Endothelial cell of umbilical vein (primary cell): ENCODE data around the gene S100A3. TPM values are rescaled to one million over a fixed set of nuclear protein-coding genes. Genes with fewer than 3 reads are reported as not detected.

ENCODE experiments used
- BruUV-seq: library from RNA; stranded (reverse); fragments of 400-500 nt; replicated peaks from 2 replicates; lab custom pipeline; 2021; lab: Mats Ljungman, UMichigan
- CTCF ChIA-PET: fragments of 300-600, 350-600 bp; sonication (Branson Sonifier 250); formaldehyde crosslinking; loops from one replicate; lab custom pipeline; 2021; ENCODE audit warnings: antibody characterized with exemption, inconsistent platforms; lab: Charles Lee
- POLR2A ChIA-PET: fragments of 300-600, 350-600 bp; sonication (Branson Sonifier 250); formaldehyde crosslinking; loops from one replicate; lab custom pipeline; 2021; ENCODE audit warnings: antibody characterized with exemption, inconsistent platforms; lab: Charles Lee
- DNase-seq: peaks from one replicate; pipeline ENCODE4 v3.0.0-alpha.2; 2011; ENCODE audit warnings: low read depth, low spot score
- FAIRE-seq: peaks from 2 replicates; lab custom pipeline; 2011; peaks lifted over from hg19 to GRCh38; lab: Jason Lieb, UNC
- H2AFZ ChIP-seq: 2 replicates; pipeline ENCODE4 v1.6.0; 2012; ENCODE audit warnings: low read depth, low read length, control low read depth, inconsistent platforms
- H3K27ac ChIP-seq: 2 replicates; pipeline ENCODE4 v1.5.1; 2011; ENCODE audit warnings: low read depth, mild to moderate bottlenecking, control low read depth, low read length, moderate library complexity; ENCODE audit not compliant: insufficient read depth
- H3K27me3 ChIP-seq, 2 experiments: 2 replicates each; pipeline versions ENCODE4 v1.6.0 to v1.6.1; 2011; ENCODE audit warnings: low read length in 2 of 2, mixed read lengths in 1 of 2; ENCODE audit not compliant: control insufficient read depth in 2 of 2, insufficient read depth in 2 of 2
- H3K36me3 ChIP-seq, 2 experiments: 2 replicates in 1 of 2; 3 replicates in 1 of 2; pipeline ENCODE4 v1.5.1; 2011; ENCODE audit warnings: low read length in 2 of 2, mild to moderate bottlenecking in 1 of 2, moderate library complexity in 1 of 2; ENCODE audit not compliant: control insufficient read depth in 2 of 2, insufficient read depth in 2 of 2; ENCODE audit errors: extremely low read depth in 1 of 2
- H3K4me1 ChIP-seq: 3 replicates; pipeline ENCODE4 v1.5.1; 2011; ENCODE audit warnings: mild to moderate bottlenecking, low read length; ENCODE audit not compliant: control insufficient read depth, insufficient read depth; ENCODE audit errors: extremely low read depth
- H3K4me2 ChIP-seq: 2 replicates; pipeline ENCODE4 v1.6.1; 2011; ENCODE audit warnings: low read length, control low read depth, mixed read lengths; ENCODE audit not compliant: insufficient read depth
- H3K4me3 ChIP-seq, 3 experiments: fragments of 200-600 bp in 1 of 3; sonication (generic), shearing (Covaris generic) in 1 of 3; replicated peaks in 1 of 3; 2 replicates each; pipeline ENCODE4 v1.5.1; 2011 to 2016; ENCODE audit warnings: control low read depth in 3 of 3, low read length in 3 of 3, mild to moderate bottlenecking in 2 of 3, inconsistent platforms in 1 of 3, low read depth in 1 of 3, moderate library complexity in 1 of 3; ENCODE audit not compliant: insufficient read depth in 1 of 3
- H3K79me2 ChIP-seq: 2 replicates; pipeline ENCODE4 v1.6.0; 2012; ENCODE audit warnings: low read length, inconsistent platforms; ENCODE audit not compliant: control insufficient read depth, insufficient read depth
- H3K9ac ChIP-seq: replicated peaks from 2 replicates; pipeline ENCODE3; 2011; ENCODE audit warnings: low read length, control low read depth; ENCODE audit not compliant: insufficient read depth; ENCODE audit errors: extremely low read depth
- H3K9me1 ChIP-seq: replicated peaks from 3 replicates; pipeline ENCODE4 v1.6.0; 2011; ENCODE audit warnings: mild to moderate bottlenecking, low read length; ENCODE audit not compliant: control insufficient read depth, insufficient read depth; ENCODE audit errors: extremely low read depth
- H3K9me3 ChIP-seq: replicated peaks from 2 replicates; pipeline ENCODE4 v1.5.1; 2012; ENCODE audit warnings: low read length, inconsistent platforms; ENCODE audit not compliant: control insufficient read depth, insufficient read depth
- H4K20me1 ChIP-seq: replicated peaks from 2 replicates; pipeline ENCODE3; 2011; ENCODE audit warnings: mild to moderate bottlenecking, low read length; ENCODE audit not compliant: control insufficient read depth, insufficient read depth; ENCODE audit errors: extremely low read depth
- EZH2 ChIP-seq: IDR thresholded peaks from 2 replicates; pipeline ENCODE4 v1.6.1; 2012; ENCODE audit warnings: borderline replicate concordance, low read depth, mild to moderate bottlenecking, moderate library complexity, low read length, inconsistent platforms; ENCODE audit not compliant: severe bottlenecking
- FOS ChIP-seq: IDR thresholded peaks from 2 replicates; pipeline ENCODE4 v1.6.1; 2011; ENCODE audit warnings: mild to moderate bottlenecking, low read length, moderate library complexity, borderline replicate concordance; ENCODE audit not compliant: insufficient read depth
- GATA2 ChIP-seq: IDR thresholded peaks from 2 replicates; pipeline ENCODE4 v1.7.0; 2011; ENCODE audit warnings: low read depth, mild to moderate bottlenecking, moderate library complexity, mixed read lengths, low read length; ENCODE audit not compliant: insufficient read length, insufficient read depth
- JUN ChIP-seq: IDR thresholded peaks from 2 replicates; pipeline ENCODE4 v1.6.1; 2011; ENCODE audit warnings: borderline replicate concordance, low read depth; ENCODE audit not compliant: insufficient read length, insufficient read depth
- POLR2A ChIP-seq: IDR thresholded peaks from 2 replicates; pipeline ENCODE4 v1.6.1; 2012; ENCODE audit warnings: low read depth, mild to moderate bottlenecking, control low read depth, low read length
- dilution Hi-C: fragments of 300-500 bp; cut with MboI; formaldehyde crosslinking; loops from one replicate; pipeline ENCODE4 v1.15.0; 2019; ENCODE audit warnings: low sequenced_read_pairs; ENCODE audit not compliant: extremely low pct_ligation_motif_present
- intact Hi-C: fragments of 100-400 bp; cut with micrococcal nuclease; formaldehyde crosslinking; loops from one replicate; pipeline ENCODE4 v1.10.0; 2022
- polyA plus RNA-seq, 4 experiments: library from polyadenylated mRNA; depleted of rRNA in 3 of 4; stranded (reverse) in 3 of 4; unstranded in 1 of 4; fragments of >200 nt; gene quantifications; 2 replicates each; pipeline versions ENCODE4 v1.2.1 to v1.2.3, GENCODE V29; 2011 to 2012; ENCODE audit warnings: missing spikeins in 1 of 4
- total RNA-seq: library from RNA; stranded (reverse); gene quantifications from 2 replicates; pipeline ENCODE4 v1.2.3, GENCODE V29; 2021

Gene S100A3
- total and polyA plus RNA-seq, 2 donors (not counting 3 experiments of a cell fraction or from before 2014, with no cell fraction given), result 0.42 to 1.3 TPM

DNA sequence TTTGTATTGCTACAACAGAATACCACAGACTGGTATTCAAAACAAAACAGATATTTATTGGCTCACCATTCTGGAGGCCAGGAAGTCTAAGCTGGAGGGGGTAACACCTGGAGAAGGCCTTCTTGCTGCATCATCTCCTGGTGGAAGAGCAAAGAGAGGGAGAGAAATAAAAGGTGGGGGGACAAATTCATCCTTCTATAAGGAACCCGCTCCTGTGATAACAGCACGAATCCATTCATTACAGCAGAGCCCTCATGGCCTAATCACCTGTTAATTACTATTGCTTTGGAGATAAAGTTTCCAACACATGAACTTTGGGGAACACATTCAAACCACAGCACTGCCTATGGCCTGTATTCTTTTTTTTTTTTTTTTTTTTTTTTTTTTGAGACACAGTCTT, 11.2 kb upstream of the S100A3 start:
- H3K9me3 ChIP-seq, result no peaks in the 10 kb centered on the region
- POLR2A ChIA-PET, result no interaction called here
- TF ChIP-seq POLR2A (no peak), EZH2 (no peak), JUN (no peak), FOS (no peak), GATA2 (no peak)

DNA sequence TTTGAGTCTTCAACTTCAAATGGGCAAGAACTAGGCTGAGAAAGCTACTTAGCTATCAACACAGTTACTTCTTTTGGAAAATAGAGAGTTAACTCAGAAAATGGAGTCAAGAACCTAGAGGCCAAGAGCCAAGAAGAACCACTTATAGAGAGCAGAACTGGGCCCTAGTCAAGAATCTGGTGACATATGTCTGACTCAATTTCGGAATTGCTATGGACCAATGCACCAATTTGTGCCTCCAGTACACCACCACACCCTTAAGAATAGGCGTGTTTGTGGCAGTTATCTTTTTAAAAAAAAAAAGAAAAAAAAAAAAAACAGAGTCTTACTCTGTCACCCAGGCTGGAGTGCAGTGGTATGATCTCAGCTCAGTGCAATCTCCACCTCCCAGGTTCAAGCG, 8.8 kb upstream of the S100A3 start:
- Histone ChIP-seq H3K27me3 (no peaks in the 10 kb centered on the region), H3K9ac (no peak overlapping the region), H3K9me1 (no peaks in the 10 kb centered on the region), H3K36me3 (no peaks in the 10 kb centered on the region), H4K20me1 (no peaks in the 10 kb centered on the region), H3K27ac (no peak overlapping the region), H3K4me1 (peaks cover 6% of the 10 kb centered on the region), H2AFZ (no peak overlapping the region), H3K4me3 (no peak overlapping the region), H3K9me3 (no peaks in the 10 kb centered on the region), H3K79me2 (no peaks in the 10 kb centered on the region), H3K4me2 (no peak overlapping the region)
- FAIRE-seq, result no peak
- TF ChIP-seq FOS (no peak), EZH2 (no peak)
- no TSS peak for BruUV-seq
- CTCF ChIA-PET, result interaction anchor here (1.0 kb wide), 1 partner anchor 11 kb away, joined by 3 read pairs; no protein-coding TSS in a partner anchor
- dilution Hi-C loops (no loop called here), intact Hi-C loops (no loop called here)
- POLR2A ChIA-PET, result no interaction called here
- DNase-seq, result no peak

More for the DNA sequence above, 11.2 kb upstream of the S100A3 start:
- intact Hi-C loops, result no loop called here
- peaks cover under 1% of the 10 kb centered on the region for H3K4me1 ChIP-seq
- no peaks in the 10 kb centered on the region for H3K79me2 ChIP-seq
- H3K36me3 ChIP-seq, result no peaks in the 10 kb centered on the region
- FAIRE-seq, result no peak
- no peaks in the 10 kb centered on the region for H4K20me1 ChIP-seq
- H3K4me2 ChIP-seq, result no peak overlapping the region
- no peak overlapping the region for H2AFZ ChIP-seq
- no peak for DNase-seq
- dilution Hi-C loops, result no loop called here
- no peaks in the 10 kb centered on the region for H3K27me3 ChIP-seq
- H3K27ac ChIP-seq, result no peak overlapping the region
- H3K9ac ChIP-seq, result no peak overlapping the region
- no TSS peak for BruUV-seq
- CTCF ChIA-PET, result interaction anchor here (3.5 kb wide), 1 partner anchor 9 kb away, joined by 13 read pairs; no protein-coding TSS in a partner anchor
- no peak overlapping the region for H3K4me3 ChIP-seq
- H3K9me1 ChIP-seq, result no peaks in the 10 kb centered on the region
